NT2/D1 (cell line): Measurements from ENCODE around the gene CD180.

Source experiments
- SUZ12 ChIP-seq: IDR thresholded peaks from 2 replicates; pipeline ENCODE4 v1.6.1; 2011; ENCODE audit not compliant: insufficient read length, insufficient read depth; ENCODE audit errors: extremely low read depth
- YY1 ChIP-seq: IDR thresholded peaks from 2 replicates; pipeline ENCODE4 v1.6.1; 2011; ENCODE audit not compliant: insufficient read length, insufficient read depth
- ZNF274 ChIP-seq: IDR thresholded peaks from 2 replicates; pipeline ENCODE4 v1.6.1; 2011; ENCODE audit warnings: mild to moderate bottlenecking, low read depth, low read length

DNA sequence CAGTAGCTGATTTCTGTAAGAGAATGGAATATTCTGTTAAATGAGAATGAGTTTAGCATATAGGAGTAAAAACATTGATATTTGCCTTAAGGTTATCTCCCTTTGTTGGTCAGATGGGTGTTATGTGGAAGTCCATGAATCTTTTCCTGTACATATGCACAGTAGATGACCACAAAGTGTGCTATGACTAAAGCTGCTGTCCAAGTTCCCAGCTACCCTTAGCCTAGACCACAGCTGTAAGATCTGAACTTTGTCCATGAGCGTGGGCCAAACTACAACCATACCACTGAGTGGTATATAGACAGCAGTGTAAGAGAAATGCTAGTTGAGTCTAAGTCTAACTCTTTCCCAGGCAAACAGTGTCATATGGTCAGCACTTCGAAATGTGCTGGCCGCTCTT, 48.8 kb downstream of the CD180 start:
- TF ChIP-seq SUZ12 (no peak), ZNF274 (no peak), YY1 (no peak)
